ENCODE results near the gene BATF3.

DNA sequence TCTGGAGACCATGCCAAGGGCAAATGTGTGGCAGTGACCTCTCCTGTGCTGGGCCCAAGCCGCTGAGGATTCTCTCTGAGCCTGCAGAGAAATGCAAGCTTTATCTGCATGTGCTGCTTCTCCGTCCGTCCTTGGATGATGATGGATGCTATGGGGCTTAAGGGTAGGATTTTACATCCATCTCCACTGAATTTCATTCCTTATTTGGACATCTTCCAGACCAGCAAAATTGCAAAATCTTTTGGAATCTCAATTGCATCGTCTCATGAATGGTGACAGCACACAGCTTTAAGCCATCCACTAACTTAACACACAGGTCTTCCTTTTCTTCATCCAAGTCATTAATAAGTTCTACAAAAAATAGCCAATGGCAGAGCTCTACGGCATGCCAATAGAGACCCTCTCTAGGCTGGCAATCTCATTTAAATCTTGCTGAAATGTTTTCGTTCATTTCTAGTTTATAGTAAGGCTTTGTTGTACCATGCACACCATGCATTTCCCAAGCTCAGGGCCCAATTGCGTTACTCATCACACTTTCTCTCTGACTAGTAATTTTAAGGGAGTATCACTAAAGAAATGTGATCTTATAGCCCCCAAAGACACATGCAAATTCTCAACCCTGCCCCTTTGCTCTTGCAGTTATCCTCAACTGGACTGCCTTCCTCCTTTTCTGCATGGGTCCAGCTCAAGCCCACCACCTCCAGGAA, 11.1 kb downstream of the BATF3 start:
- TF ChIP-seq, protein P1, sequence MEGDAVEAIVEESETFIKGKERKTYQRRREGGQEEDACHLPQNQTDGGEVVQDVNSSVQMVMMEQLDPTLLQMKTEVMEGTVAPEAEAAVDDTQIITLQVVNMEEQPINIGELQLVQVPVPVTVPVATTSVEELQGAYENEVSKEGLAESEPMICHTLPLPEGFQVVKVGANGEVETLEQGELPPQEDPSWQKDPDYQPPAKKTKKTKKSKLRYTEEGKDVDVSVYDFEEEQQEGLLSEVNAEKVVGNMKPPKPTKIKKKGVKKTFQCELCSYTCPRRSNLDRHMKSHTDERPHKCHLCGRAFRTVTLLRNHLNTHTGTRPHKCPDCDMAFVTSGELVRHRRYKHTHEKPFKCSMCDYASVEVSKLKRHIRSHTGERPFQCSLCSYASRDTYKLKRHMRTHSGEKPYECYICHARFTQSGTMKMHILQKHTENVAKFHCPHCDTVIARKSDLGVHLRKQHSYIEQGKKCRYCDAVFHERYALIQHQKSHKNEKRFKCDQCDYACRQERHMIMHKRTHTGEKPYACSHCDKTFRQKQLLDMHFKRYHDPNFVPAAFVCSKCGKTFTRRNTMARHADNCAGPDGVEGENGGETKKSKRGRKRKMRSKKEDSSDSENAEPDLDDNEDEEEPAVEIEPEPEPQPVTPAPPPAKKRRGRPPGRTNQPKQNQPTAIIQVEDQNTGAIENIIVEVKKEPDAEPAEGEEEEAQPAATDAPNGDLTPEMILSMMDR (conservative IDR thresholded peaks at IDR 0.05; ENCODE audit: low read length): no peak
- TF ChIP-seq EZH2phosphoT487 (IDR thresholded peaks at IDR 0.05; ENCODE audit: borderline replicate concordance): no peak
